Measurements from ENCODE around the gene RNF212. TPM values are rescaled to one million over a fixed set of nuclear protein-coding genes. Genes with fewer than 3 reads are reported as not detected.
A peak's percentile ranks its signal among the peaks of the same experiment; 100 is the strongest.
"Not testable (repeated sequence)": the region's sequence is repeated elsewhere in the genome, so short reads cannot be mapped to it uniquely, and the experiment has no call there.

RNF212 gene
- total RNA-seq, 2 experiments from 2014 or later = 0.88 to 1.0 TPM

DNA sequence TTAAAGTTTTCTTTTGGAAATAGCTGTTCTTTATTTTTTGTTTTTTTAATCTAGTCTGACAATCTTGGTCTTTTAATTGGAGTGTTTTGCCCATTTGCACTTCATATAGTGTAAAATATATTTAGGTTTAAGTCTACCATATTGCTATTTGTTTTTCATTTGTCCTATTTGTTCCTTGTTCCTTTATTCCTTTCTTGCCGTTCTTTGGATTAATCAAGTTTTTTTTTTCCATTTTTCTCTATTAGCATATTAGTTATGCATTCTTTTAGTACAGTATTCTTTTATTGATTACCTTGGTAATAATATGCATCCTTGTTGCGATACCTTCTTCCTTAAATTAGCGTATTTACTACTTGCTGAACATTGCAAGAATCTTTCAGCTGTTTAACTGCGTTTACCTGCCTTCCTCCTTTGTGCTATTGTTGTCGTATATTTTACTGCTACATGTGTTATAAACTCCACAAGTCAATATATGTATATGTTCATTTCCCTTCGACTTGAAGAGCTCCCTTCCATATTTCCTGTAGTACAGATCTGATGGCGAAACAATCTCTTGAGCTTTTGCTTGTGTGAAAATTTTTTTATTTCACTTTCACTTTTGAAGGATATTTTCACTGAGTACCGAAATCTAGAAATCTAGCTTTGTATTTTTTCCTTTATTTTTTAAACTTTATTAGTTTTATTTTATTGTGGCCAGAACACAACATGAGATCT is 23.9 kb upstream of the RNF212 start:
- H3K9me3 Mint-ChIP-seq = no peaks in the 10 kb centered on the region
- no peaks in the 10 kb centered on the region for H3K36me3 Mint-ChIP-seq (ENCODE audit: low read depth)
- CTCF ChIA-PET = interaction anchor here (0.6 to 2.2 kb wide), 16 partner anchors 10 to 589 kb away, joined by 3 to 12 read pairs (median 3); partner anchors contain the start of genes CTBP1 and UVSSA
- H3K4me1 Mint-ChIP-seq = peaks cover 16% of the 10 kb centered on the region
- POLR2A ChIA-PET = interaction anchor here (0.7 to 2.5 kb wide), 12 partner anchors 15 to 734 kb away, joined by 3 to 22 read pairs (median 4); partner anchors contain the start of genes CTBP1, NSD2, RNF212 and UVSSA
- no peak for DNase-seq
- H3K27ac Mint-ChIP-seq = no peak overlapping the region
- H3K4me3 Mint-ChIP-seq = peak overlapping the region; percentile 62
- H3K27me3 Mint-ChIP-seq = peaks cover 25% of the 10 kb centered on the region

DNA sequence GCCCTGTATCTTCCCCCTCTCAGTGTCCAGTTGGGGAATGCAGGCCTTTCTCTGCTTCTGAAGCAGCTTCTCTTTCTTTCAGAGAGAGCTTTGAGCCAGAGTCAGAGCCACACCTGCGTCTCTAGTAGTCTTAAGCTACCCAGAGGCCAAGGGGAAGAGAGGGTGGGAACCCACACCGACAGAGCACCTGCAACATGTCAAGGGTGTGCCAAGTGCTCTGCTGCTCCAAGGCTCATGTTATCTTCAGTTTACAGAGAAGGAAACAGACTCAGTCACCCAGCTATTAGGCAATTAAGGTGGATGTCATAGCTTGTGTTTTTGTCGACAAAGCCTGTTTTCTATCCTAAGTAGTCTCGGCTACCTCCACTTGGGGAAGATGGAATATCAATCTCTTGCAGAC is 22.7 kb upstream of the RNF212 start:
- ChIA-PET CTCF (interaction anchor here (0.8 to 2.2 kb wide), 5 partner anchors 113 to 220 kb away, joined by 3 to 12 read pairs (median 4); partner anchors contain the start of gene CTBP1), POLR2A (interaction anchor here (1.2 to 2.5 kb wide), 3 partner anchors 113 to 735 kb away, joined by 5 to 22 read pairs (median 9); partner anchors contain the start of genes CTBP1, NSD2 and UVSSA)
- H3K27me3 Mint-ChIP-seq = peaks cover 14% of the 10 kb centered on the region
- H3K4me3 Mint-ChIP-seq = no peak overlapping the region
- DNase-seq = no peak
- H3K9me3 Mint-ChIP-seq = no peaks in the 10 kb centered on the region
- no peak overlapping the region for H3K27ac Mint-ChIP-seq
- no peaks in the 10 kb centered on the region for H3K36me3 Mint-ChIP-seq (ENCODE audit: low read depth)
- peaks cover 16% of the 10 kb centered on the region for H3K4me1 Mint-ChIP-seq

GRCh38 chr4:1133033-1133432 is 19.7 kb upstream of the RNF212 start:
- Mint-ChIP-seq H3K36me3 (ENCODE audit: low read depth) (no peaks in the 10 kb centered on the region), H3K27me3 (peaks cover 8% of the 10 kb centered on the region), H3K4me3 (no peak overlapping the region), H3K4me1 (peaks cover 18% of the 10 kb centered on the region), H3K27ac (no peak overlapping the region), H3K9me3 (no peaks in the 10 kb centered on the region)
- POLR2A ChIA-PET = interaction anchor here (0.6 kb wide), 1 partner anchor 193 kb away, joined by 3 read pairs; no protein-coding TSS in a partner anchor
- CTCF ChIA-PET = interaction anchor here (2.8 to 4.6 kb wide), 2 partner anchors 135 to 214 kb away, joined by 25 to 54 read pairs; partner anchors contain the start of gene UVSSA
- DNase-seq = no peak

DNA sequence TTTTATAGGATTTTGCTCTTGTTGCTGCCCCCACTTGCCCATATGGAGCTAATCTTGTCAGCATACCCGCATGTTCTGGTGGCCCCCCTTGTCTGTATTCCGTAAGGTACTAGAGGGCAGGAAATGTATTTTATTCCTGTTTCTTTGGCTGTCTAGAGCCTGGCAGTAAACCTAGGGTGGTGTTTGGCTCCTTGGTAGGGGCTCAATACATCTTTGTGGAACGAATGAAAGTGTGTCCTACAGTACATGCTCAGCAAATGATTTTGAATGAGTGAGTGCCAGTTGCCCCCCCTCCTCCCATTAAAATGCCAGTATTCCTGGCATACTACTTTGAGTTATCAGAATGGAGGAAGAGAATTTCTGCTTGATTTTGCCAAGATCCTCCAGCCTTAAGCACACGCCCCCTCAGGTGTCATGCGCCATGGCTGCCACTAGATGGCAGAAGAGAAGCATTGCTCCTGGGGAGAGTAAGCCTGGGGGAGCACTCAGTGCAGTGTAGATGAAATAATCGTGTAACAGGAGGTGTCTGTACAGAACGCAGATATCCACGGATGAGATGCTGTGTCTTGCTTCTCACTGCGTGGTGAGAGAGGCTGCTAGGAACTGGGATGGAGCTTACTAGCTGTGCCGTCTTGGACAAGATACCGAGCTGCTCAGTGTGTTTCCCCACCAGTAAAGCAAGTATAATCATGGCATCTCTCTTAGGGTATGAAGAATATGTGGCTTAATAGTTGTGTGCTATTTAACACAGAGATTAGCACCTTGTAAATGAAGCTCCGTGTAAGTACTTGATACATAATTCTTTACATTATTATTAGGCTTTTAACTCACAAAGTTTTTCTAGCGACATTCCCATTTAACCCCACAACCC is 17.2 kb upstream of the RNF212 start:
- DNase-seq = peak; percentile 81
- H3K36me3 Mint-ChIP-seq (ENCODE audit: low read depth) = no peaks in the 10 kb centered on the region
- H3K27ac Mint-ChIP-seq = no peak overlapping the region
- H3K9me3 Mint-ChIP-seq = no peaks in the 10 kb centered on the region
- ChIA-PET POLR2A (interaction anchor here (0.8 to 2.1 kb wide), 3 partner anchors 87 to 218 kb away, joined by 3 to 7 read pairs (median 5); no protein-coding TSS in a partner anchor), CTCF (interaction anchor here (0.6 to 4.6 kb wide), 26 partner anchors 9 to 383 kb away, joined by 3 to 54 read pairs (median 5); partner anchors contain the start of genes MAEA, RNF212 and UVSSA)
- H3K27me3 Mint-ChIP-seq = peaks cover 19% of the 10 kb centered on the region
- H3K4me3 Mint-ChIP-seq = no peak overlapping the region
- peaks cover 3% of the 10 kb centered on the region for H3K4me1 Mint-ChIP-seq

DNA sequence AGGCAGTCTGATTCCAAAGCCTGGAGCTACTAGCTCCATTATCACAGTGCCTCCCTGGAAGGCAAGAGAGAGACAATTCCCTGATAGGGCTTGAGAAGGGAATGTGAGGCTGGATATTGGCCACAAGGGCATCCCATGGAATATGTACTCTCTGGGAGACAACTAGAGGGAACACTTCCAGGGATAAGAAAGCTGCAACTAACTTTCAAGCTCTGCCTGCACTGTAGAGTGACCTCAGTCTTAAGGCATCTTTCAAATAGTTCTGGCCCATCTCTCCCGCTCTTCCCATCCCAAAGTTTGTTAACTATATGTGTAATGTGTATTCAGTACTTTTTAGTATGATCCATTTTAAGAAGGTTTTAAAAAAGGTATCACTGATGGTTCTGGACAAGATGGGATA is 13.1 kb upstream of the RNF212 start:
- ChIA-PET CTCF (interaction anchor here (1.1 kb wide), 1 partner anchor 107 kb away, joined by 3 read pairs; no protein-coding TSS in a partner anchor), POLR2A (no interaction called here)
- no peaks in the 10 kb centered on the region for H3K9me3 Mint-ChIP-seq
- peaks cover 28% of the 10 kb centered on the region for H3K27me3 Mint-ChIP-seq
- no peak overlapping the region for H3K4me3 Mint-ChIP-seq
- no peak overlapping the region for H3K27ac Mint-ChIP-seq
- no peak for DNase-seq
- H3K4me1 Mint-ChIP-seq = peaks cover 3% of the 10 kb centered on the region
- H3K36me3 Mint-ChIP-seq (ENCODE audit: low read depth) = no peaks in the 10 kb centered on the region

GRCh38 chr4:1125466-1125865 is 12.1 kb upstream of the RNF212 start:
- H3K4me3 Mint-ChIP-seq; DNase-seq; H3K27ac Mint-ChIP-seq; H3K36me3 Mint-ChIP-seq (ENCODE audit: low read depth); H3K9me3 Mint-ChIP-seq; H3K4me1 Mint-ChIP-seq; CTCF ChIA-PET; POLR2A ChIA-PET: not testable (repeated sequence)
- H3K27me3 Mint-ChIP-seq = peaks cover 30% of the 10 kb centered on the region

GRCh38 chr4:1124818-1125217 is 11.5 kb upstream of the RNF212 start:
- POLR2A ChIA-PET = no interaction called here

GRCh38 chr4:1122505-1122904 is 9.1 kb upstream of the RNF212 start:
- CTCF ChIA-PET = interaction anchor here (3.4 kb wide), 1 partner anchor 9 kb away, joined by 17 read pairs; no protein-coding TSS in a partner anchor
- H3K4me3 Mint-ChIP-seq = no peak overlapping the region
- no peak for DNase-seq
- no peaks in the 10 kb centered on the region for H3K36me3 Mint-ChIP-seq (ENCODE audit: low read depth)
- peaks cover 28% of the 10 kb centered on the region for H3K27me3 Mint-ChIP-seq
- no peak overlapping the region for H3K27ac Mint-ChIP-seq
- no peaks in the 10 kb centered on the region for H3K9me3 Mint-ChIP-seq
- POLR2A ChIA-PET = interaction anchor here (1.2 kb wide), 1 partner anchor 15 kb away, joined by 3 read pairs; no protein-coding TSS in a partner anchor
- H3K4me1 Mint-ChIP-seq = no peaks in the 10 kb centered on the region

More at GRCh38 chr4:1124818-1125217, 11.5 kb upstream of the RNF212 start:
- Mint-ChIP-seq H3K4me1 (no peaks in the 10 kb centered on the region), H3K4me3 (no peak overlapping the region), H3K27ac (no peak overlapping the region), H3K27me3 (peaks cover 30% of the 10 kb centered on the region), H3K36me3 (ENCODE audit: low read depth) (no peaks in the 10 kb centered on the region), H3K9me3 (no peaks in the 10 kb centered on the region)
- no peak for DNase-seq
- CTCF ChIA-PET = no interaction called here

- no peak overlapping the region for H3K27ac Mint-ChIP-seq
- no peak for DNase-seq
- POLR2A ChIA-PET = interaction anchor here (1.5 kb wide), 1 partner anchor 12 kb away, joined by 3 read pairs; no protein-coding TSS in a partner anchor
- CTCF ChIA-PET = interaction anchor here (1.3 to 3.0 kb wide), 2 partner anchors 15 to 236 kb away, joined by 5 to 11 read pairs; no protein-coding TSS in a partner anchor
- H3K9me3 Mint-ChIP-seq = no peaks in the 10 kb centered on the region
- no peaks in the 10 kb centered on the region for H3K36me3 Mint-ChIP-seq (ENCODE audit: low read depth)
- peaks cover 18% of the 10 kb centered on the region for H3K27me3 Mint-ChIP-seq
- H3K4me1 Mint-ChIP-seq = no peaks in the 10 kb centered on the region
- no peak overlapping the region for H3K4me3 Mint-ChIP-seq
These were observed 3.5 kb upstream of the RNF212 start for GRCh38 chr4:1116838-1117237.

DNA sequence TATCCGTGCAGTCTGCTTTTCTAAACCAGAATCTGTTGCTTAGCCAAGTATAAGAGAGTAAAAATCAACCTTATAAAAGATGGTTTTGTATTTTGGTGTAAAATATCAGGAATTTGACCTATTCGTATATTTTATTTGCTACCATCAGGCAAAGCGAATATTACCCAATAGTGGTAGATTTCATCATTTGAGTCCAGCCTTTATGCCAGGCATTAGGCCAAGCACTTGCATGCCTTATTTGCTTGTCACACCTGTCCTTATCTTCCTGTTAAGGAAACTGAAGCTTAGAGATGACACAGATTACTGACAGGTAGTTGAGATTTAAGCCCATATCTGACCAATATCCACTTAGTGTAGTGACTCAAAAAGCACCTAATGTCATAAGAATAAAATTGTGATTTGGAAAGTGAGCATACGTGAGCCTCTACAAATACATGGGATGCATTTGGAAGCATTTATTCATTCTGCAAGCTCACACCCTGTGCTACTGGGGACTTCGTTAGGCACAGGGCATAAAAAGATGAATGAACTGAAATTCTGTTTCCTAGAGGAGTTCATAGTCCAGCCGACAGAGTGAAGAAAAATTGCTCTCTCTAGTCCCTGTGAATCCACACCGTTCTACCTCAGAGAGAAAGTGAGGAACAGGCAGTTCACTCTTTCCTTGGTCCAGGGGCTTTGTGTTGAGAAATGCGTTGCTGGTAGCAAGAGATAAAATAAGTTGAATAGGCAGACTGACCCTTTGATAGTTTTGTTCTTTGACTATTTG is 2.3 kb upstream of the RNF212 start:
- no peak for DNase-seq
- peaks cover 22% of the 10 kb centered on the region for H3K27me3 Mint-ChIP-seq
- no peaks in the 10 kb centered on the region for H3K36me3 Mint-ChIP-seq (ENCODE audit: low read depth)
- ChIA-PET CTCF (interaction anchor here (1.3 to 2.3 kb wide), 3 partner anchors 16 to 237 kb away, joined by 3 to 9 read pairs (median 5); partner anchors contain the start of gene UVSSA), POLR2A (interaction anchor here (1.5 kb wide), 1 partner anchor 13 kb away, joined by 3 read pairs; no protein-coding TSS in a partner anchor)
- H3K4me1 Mint-ChIP-seq = no peaks in the 10 kb centered on the region
- no peaks in the 10 kb centered on the region for H3K9me3 Mint-ChIP-seq
- no peak overlapping the region for H3K4me3 Mint-ChIP-seq
- no peak overlapping the region for H3K27ac Mint-ChIP-seq

DNA sequence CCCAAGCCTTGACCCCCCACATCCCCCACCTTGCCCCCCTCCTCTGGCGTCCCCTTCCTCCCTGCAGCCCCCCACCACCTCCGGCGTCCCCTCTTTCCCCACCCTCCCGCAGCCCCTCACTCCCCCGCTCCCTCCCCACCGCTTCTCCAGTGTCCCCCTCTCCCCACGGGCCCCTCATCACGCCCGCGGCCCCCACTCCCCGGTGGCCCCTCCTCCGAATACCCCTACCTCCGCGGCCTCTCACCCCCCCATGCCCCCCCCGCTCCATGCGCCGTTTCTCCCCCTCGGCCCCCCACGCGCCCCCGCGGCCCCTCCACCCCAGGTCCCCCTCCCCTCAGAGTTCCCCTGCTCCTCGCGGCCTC is 562 bp downstream of the RNF212 start:
- ChIA-PET CTCF (no interaction called here), POLR2A (interaction anchor here (0.7 kb wide), 1 partner anchor 25 kb away, joined by 3 read pairs; no protein-coding TSS in a partner anchor)

GRCh38 chr4:1112174-1112820 is 1.1 kb downstream of the RNF212 start:
- no peaks in the 10 kb centered on the region for H3K4me1 Mint-ChIP-seq
- peaks cover 23% of the 10 kb centered on the region for H3K27me3 Mint-ChIP-seq
- no peak for DNase-seq
- H3K36me3 Mint-ChIP-seq (ENCODE audit: low read depth) = no peaks in the 10 kb centered on the region
- H3K4me3 Mint-ChIP-seq = no peak overlapping the region
- ChIA-PET POLR2A (no interaction called here), CTCF (no interaction called here)
- no peak overlapping the region for H3K27ac Mint-ChIP-seq
- no peaks in the 10 kb centered on the region for H3K9me3 Mint-ChIP-seq

More for the DNA sequence above, 562 bp downstream of the RNF212 start:
- H3K4me1 Mint-ChIP-seq = no peaks in the 10 kb centered on the region
- H3K4me3 Mint-ChIP-seq = no peak overlapping the region
- no peaks in the 10 kb centered on the region for H3K36me3 Mint-ChIP-seq (ENCODE audit: low read depth)
- no peaks in the 10 kb centered on the region for H3K9me3 Mint-ChIP-seq
- H3K27me3 Mint-ChIP-seq = peaks cover 25% of the 10 kb centered on the region
- DNase-seq = no peak
- H3K27ac Mint-ChIP-seq = no peak overlapping the region

All from activated CD4-positive, alpha-beta memory T cell treated with anti-CD3 and anti-CD28 coated beads, Interleukin-2, amount 10 ng/mL, durations not matched to agents 7 days and 5 days (primary cell).